Nasal cavity respiratory epithelium epithelial cell of viscerocranial mucosa (primary cell): ENCODE measurements around the gene MNS1. TPM values are rescaled to one million over a fixed set of nuclear protein-coding genes. Genes with fewer than 3 reads are reported as not detected.

ENCODE experiments used
- total RNA-seq: library from RNA; depleted of rRNA; stranded (reverse); fragments of >200 nt; gene quantifications from 2 replicates; pipeline ENCODE4 v1.2.3, GENCODE V29; 2014

Gene MNS1
- not detected in 2 replicates for total RNA-seq

GRCh38 chr15:56464893-56465520 is at the start of gene MNS1:
Gene MNS1 (minus strand): TSS chr15:56465137. CDS start chr15:56464972, 165 bp downstream.

Other genes starting within 250 kb of the MNS1 start
- 3.8 and 12.0 TPM in 2 replicates for gene RFX7, start 221.3 kb downstream of the MNS1 start, total RNA-seq
- gene TEX9, start 99.7 kb downstream of the MNS1 start, total RNA-seq = 2.4 and 8.3 TPM in 2 replicates